ENCODE data around the gene GRB10. TPM values are rescaled to one million over a fixed set of nuclear protein-coding genes. Genes with fewer than 3 reads are reported as not detected.
A peak's percentile ranks its signal among the peaks of the same experiment; 100 is the strongest.

Gene GRB10
- total RNA-seq, 4 donors from 2014 or later: 8.8 to 55.7 (median 14.3) TPM

DNA sequence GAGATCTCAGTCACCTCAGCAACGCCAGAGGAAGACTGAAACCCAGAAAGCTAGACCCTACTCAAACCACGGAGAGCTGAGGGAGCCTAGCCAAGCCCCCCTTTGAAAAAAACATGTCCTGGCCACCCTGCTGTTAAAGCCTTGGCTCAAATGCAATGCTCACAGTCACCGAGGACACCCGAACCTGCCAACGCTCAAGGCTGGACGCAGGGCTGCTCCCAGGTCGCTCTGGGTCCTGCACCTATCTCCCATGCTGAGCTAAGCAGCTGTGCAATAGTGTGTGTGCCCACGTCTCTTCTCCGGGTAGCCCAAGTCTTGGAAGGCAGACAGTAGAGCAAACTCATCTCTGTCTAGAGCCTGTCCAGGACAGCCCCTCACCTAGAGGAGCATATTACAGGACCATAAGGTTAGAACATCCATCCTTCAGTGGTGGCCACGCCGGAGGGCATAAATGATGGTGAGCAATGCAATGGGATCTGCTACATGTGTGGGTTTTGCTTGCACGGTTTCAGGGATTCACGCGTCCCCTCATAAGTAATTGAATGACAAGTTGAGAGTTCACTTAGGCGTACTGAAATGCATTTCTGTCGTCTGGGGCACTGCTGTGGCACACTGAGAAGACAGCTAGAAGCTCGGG lies 123.2 kb downstream of the GRB10 start:
- H3K9me3 ChIP-seq: no peaks in the 10 kb centered on the region
- H3K36me3 ChIP-seq: no peaks in the 10 kb centered on the region
- peaks cover 8 to 44% (median 24%) of the 10 kb centered on the region in 4 donors for H3K4me1 ChIP-seq
- TF ChIP-seq POLR2A (IDR thresholded peaks at IDR 0.05) (no peak), EP300 (IDR thresholded peaks at IDR 0.05; ENCODE audit: low read depth) (no peak), POLR2AphosphoS5 (IDR thresholded peaks at IDR 0.05) (no peak)
- TF ChIP-seq, protein P1, sequence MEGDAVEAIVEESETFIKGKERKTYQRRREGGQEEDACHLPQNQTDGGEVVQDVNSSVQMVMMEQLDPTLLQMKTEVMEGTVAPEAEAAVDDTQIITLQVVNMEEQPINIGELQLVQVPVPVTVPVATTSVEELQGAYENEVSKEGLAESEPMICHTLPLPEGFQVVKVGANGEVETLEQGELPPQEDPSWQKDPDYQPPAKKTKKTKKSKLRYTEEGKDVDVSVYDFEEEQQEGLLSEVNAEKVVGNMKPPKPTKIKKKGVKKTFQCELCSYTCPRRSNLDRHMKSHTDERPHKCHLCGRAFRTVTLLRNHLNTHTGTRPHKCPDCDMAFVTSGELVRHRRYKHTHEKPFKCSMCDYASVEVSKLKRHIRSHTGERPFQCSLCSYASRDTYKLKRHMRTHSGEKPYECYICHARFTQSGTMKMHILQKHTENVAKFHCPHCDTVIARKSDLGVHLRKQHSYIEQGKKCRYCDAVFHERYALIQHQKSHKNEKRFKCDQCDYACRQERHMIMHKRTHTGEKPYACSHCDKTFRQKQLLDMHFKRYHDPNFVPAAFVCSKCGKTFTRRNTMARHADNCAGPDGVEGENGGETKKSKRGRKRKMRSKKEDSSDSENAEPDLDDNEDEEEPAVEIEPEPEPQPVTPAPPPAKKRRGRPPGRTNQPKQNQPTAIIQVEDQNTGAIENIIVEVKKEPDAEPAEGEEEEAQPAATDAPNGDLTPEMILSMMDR (IDR thresholded peaks at IDR 0.05): no peak
- no peak overlapping the region for H3K27ac ChIP-seq
- intact Hi-C loops (cut with DNase I; ENCODE audit: low total_unique reads) (no loop called here), in situ Hi-C loops (cut with MboI; ENCODE audit: low pct_ligation_motif_present in 1 of 4, low pct_unique_long_range_greater_than_20kb in 1 of 4, low sequenced_read_pairs in 3 of 4) (loop anchor here in 3 of 4 donors (25.0 kb wide), 3 partner anchors 103 to 522 kb away; partner anchors contain the start of gene FIGNL1 (in 1 of the 3))
- H3K4me3 ChIP-seq: no peak overlapping the region
- no peak for DNase-seq
- no peaks in the 10 kb centered on the region for H3K27me3 ChIP-seq
- 91% methylated on average over 17 of the region's 17 CpGs; no CpG with 5 or more reads in 1 of the 2 donors for WGBS, 2 donors (ENCODE audit: low coverage in 1 of 2)

DNA sequence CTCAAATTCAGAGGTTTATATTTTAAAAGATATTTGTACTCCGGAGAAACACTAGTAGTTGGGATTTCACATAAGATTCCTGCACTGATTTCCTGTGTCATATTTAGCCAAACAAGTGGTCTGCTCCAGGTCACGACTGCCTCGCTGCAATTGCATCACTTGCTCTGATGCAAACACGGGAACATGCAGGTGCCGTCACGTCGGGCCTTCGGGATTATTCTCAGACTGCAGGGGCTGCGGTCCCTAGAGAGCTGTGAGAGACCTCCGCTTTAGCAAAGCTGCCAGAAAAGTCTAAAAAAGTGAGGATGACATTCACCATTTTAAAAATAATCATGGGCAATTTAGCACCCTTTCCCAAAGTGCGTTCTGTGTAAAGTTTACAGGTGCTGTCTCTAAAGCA lies 124.0 kb downstream of the GRB10 start:
- in situ Hi-C loops (cut with MboI; ENCODE audit: low pct_ligation_motif_present in 1 of 4, low pct_unique_long_range_greater_than_20kb in 1 of 4, low sequenced_read_pairs in 3 of 4): loop anchor here in 3 of 4 donors (25.0 kb wide), 3 partner anchors 104 to 521 kb away; partner anchors contain the start of gene FIGNL1 (in 1 of the 3)
- no peak for DNase-seq
- intact Hi-C loops (cut with DNase I; ENCODE audit: low total_unique reads): no loop called here
- Histone ChIP-seq H3K27me3 (no peaks in the 10 kb centered on the region), H3K36me3 (no peaks in the 10 kb centered on the region), H3K27ac (peak overlapping the region in 2 of 4 donors; percentile 78 to 83), H3K9me3 (no peaks in the 10 kb centered on the region), H3K4me3 (no peak overlapping the region), H3K4me1 (peaks cover 9 to 49% (median 28%) of the 10 kb centered on the region in 4 donors)
- TF ChIP-seq POLR2AphosphoS5 (IDR thresholded peaks at IDR 0.05): no peak
- TF ChIP-seq, protein P1 (IDR thresholded peaks at IDR 0.05): no peak
- no peak for TF ChIP-seq POLR2A (IDR thresholded peaks at IDR 0.05)
- no peak for TF ChIP-seq EP300 (IDR thresholded peaks at IDR 0.05; ENCODE audit: low read depth)
- WGBS, 2 donors (ENCODE audit: low coverage in 1 of 2): 90 to 91% methylated on average over 8 to 11 of the region's 11 CpGs

DNA sequence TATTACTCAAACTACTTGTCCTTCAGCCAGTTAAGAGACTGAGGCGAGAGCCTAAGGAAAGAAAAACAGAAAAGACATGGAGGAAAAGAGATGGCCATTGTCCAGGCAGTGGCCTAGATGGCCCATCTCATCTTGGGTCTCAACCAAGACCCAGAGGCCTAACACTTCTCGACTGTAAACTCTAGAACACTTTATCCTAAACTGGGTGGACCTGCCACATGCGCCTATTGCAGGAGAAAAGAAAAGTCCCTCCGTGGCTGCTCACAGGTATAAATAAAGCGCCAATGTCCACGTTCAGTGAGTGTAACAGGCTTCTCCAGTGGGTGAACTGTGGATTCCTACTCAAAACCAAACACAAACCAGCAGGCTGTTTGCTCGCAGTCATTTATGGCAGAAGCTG lies 124.8 kb downstream of the GRB10 start:
- intact Hi-C loops (cut with DNase I; ENCODE audit: low total_unique reads): no loop called here
- H3K27ac ChIP-seq: peak overlapping the region; percentile 78 to 83 (median 78)
- no peak overlapping the region for H3K4me3 ChIP-seq
- H3K27me3 ChIP-seq: no peaks in the 10 kb centered on the region
- in situ Hi-C loops (cut with MboI; ENCODE audit: low pct_ligation_motif_present in 1 of 4, low pct_unique_long_range_greater_than_20kb in 1 of 4, low sequenced_read_pairs in 3 of 4): loop anchor here in 3 of 4 donors (25.0 kb wide), 3 partner anchors 104 to 521 kb away; partner anchors contain the start of gene FIGNL1 (in 1 of the 3)
- no peaks in the 10 kb centered on the region for H3K36me3 ChIP-seq
- peaks cover 16 to 57% (median 28%) of the 10 kb centered on the region in 4 donors for H3K4me1 ChIP-seq
- no peak for TF ChIP-seq POLR2A (IDR thresholded peaks at IDR 0.05)
- TF ChIP-seq EP300 (IDR thresholded peaks at IDR 0.05; ENCODE audit: low read depth): no peak
- TF ChIP-seq POLR2AphosphoS5 (IDR thresholded peaks at IDR 0.05): no peak
- TF ChIP-seq, protein P1 (IDR thresholded peaks at IDR 0.05): no peak
- no peak for DNase-seq
- WGBS, 2 donors (ENCODE audit: low coverage in 1 of 2): 75 to 85% methylated on average over 7 of the region's 7 CpGs
- no peaks in the 10 kb centered on the region for H3K9me3 ChIP-seq

DNA sequence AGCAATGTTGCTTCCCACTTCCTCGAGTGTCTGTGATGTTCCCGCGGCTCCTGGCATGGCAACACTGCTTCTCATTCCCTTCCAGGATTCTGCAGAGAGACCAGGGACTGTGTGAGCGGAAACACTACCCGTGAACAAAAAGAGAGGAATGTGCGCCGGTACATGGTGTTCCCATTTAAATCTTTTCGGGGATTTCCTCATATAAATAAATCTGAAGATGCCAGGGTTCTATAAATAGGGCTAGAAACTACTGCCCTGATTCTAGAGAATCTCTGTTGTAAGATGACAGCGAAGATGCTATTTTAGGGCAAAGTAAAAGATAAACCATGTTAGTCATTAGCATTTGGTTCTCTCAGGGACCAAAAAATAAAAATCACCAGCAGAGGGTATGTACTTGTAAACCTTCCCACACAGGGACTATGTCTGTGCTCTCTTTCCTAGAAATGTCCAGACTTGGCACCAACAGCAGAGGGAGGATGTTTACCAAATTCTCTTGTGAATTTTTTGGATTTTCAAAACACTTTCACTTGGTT lies 125.3 kb downstream of the GRB10 start:
- TF ChIP-seq POLR2A (IDR thresholded peaks at IDR 0.05): no peak
- TF ChIP-seq EP300 (IDR thresholded peaks at IDR 0.05; ENCODE audit: low read depth): peak; percentile 98
- TF ChIP-seq, protein P1 (IDR thresholded peaks at IDR 0.05): peak in 2 of 5 experiments; percentile 12 to 28
- TF ChIP-seq POLR2AphosphoS5 (IDR thresholded peaks at IDR 0.05): peak; percentile 78 to 92 (median 90)
- intact Hi-C loops (cut with DNase I; ENCODE audit: low total_unique reads) (no loop called here), in situ Hi-C loops (cut with MboI; ENCODE audit: low pct_ligation_motif_present in 1 of 4, low pct_unique_long_range_greater_than_20kb in 1 of 4, low sequenced_read_pairs in 3 of 4) (loop anchor here in 3 of 4 donors (25.0 kb wide), 3 partner anchors 105 to 520 kb away; partner anchors contain the start of gene FIGNL1 (in 1 of the 3))
- Histone ChIP-seq H3K27me3 (no peaks in the 10 kb centered on the region), H3K4me3 (no peak overlapping the region), H3K36me3 (no peaks in the 10 kb centered on the region), H3K27ac (peak overlapping the region; percentile 78 to 83 (median 78)), H3K9me3 (no peaks in the 10 kb centered on the region), H3K4me1 (peaks cover 21 to 62% (median 30%) of the 10 kb centered on the region in 4 donors)
- 55 to 59% methylated on average over 5 to 9 of the region's 9 CpGs for WGBS, 2 donors (ENCODE audit: low coverage in 1 of 2)
- DNase-seq: peak; percentile 57
